Mesenchymal stem cell (in vitro differentiated cells and primary cell): ENCODE data around the gene HPSE2.

Experiments used
- DNase-seq: peaks from one replicate; pipeline ENCODE4 v3.0.0-alpha.2; 2013
- H2AFZ ChIP-seq: one replicate; pipeline ENCODE4 v1.6.1; 2013; ENCODE audit warnings: low read depth, mild to moderate bottlenecking, control low read depth, inconsistent platforms, low read length, moderate library complexity
- H2AK5ac ChIP-seq: 2 replicates; pipeline ENCODE4 v1.6.1; 2013; ENCODE audit warnings: low read length, moderate library complexity, mild to moderate bottlenecking, inconsistent platforms; ENCODE audit not compliant: severe bottlenecking
- H2BK120ac ChIP-seq: one replicate; pipeline ENCODE4 v1.6.1; 2013; ENCODE audit warnings: low read depth, mild to moderate bottlenecking, inconsistent platforms, low read length, moderate library complexity
- H2BK12ac ChIP-seq, 2 experiments: one replicate each; pipeline ENCODE4 v1.6.1; 2013; ENCODE audit warnings: inconsistent platforms in 2 of 2, low read length in 2 of 2, mild to moderate bottlenecking in 2 of 2, moderate library complexity in 2 of 2, control low read depth in 1 of 2
- H2BK15ac ChIP-seq: one replicate; pipeline ENCODE4 v1.6.1; 2013; ENCODE audit warnings: mild to moderate bottlenecking, low read depth, inconsistent platforms; ENCODE audit not compliant: poor library complexity, severe bottlenecking
- H2BK5ac ChIP-seq: 2 replicates; pipeline ENCODE4 v1.6.1; 2013; ENCODE audit warnings: low read depth, mild to moderate bottlenecking, low read length, control low read depth, inconsistent platforms; ENCODE audit not compliant: poor library complexity, severe bottlenecking
- H3K14ac ChIP-seq, 2 experiments: one replicate each; pipeline ENCODE4 v1.6.1; 2013; ENCODE audit warnings: inconsistent platforms in 2 of 2, low read length in 2 of 2, control low read depth in 1 of 2, mild to moderate bottlenecking in 1 of 2, moderate library complexity in 1 of 2
- H3K18ac ChIP-seq, 2 experiments: one replicate each; pipeline ENCODE4 v1.6.1; 2013; ENCODE audit warnings: inconsistent platforms in 2 of 2, low read length in 2 of 2, control low read depth in 1 of 2, low read depth in 1 of 2, mild to moderate bottlenecking in 1 of 2
- H3K23ac ChIP-seq, 2 experiments: one replicate each; pipeline ENCODE4 v1.6.1; 2013; ENCODE audit warnings: inconsistent platforms in 2 of 2, low read length in 2 of 2, mild to moderate bottlenecking in 2 of 2, moderate library complexity in 2 of 2, control low read depth in 1 of 2
- H3K27ac ChIP-seq: 2 replicates; pipeline ENCODE4 v1.5.1; 2013; ENCODE audit warnings: mild to moderate bottlenecking, moderate library complexity, low read length, control low read depth, inconsistent platforms; ENCODE audit not compliant: poor library complexity, severe bottlenecking
- H3K27me3 ChIP-seq, 2 experiments: 2 replicates each; pipeline versions ENCODE4 v1.6.1 to v1.7.0; 2013; ENCODE audit warnings: low read length in 2 of 2, mild to moderate bottlenecking in 2 of 2, moderate library complexity in 2 of 2, control low read depth in 1 of 2, inconsistent platforms in 1 of 2; ENCODE audit not compliant: control insufficient read depth in 1 of 2, insufficient read depth in 1 of 2
- H3K36me3 ChIP-seq, 2 experiments: 2 replicates each; pipeline versions ENCODE4 v1.6.1 to v1.7.0; 2013; ENCODE audit warnings: low read length in 2 of 2, control low read depth in 1 of 2, inconsistent platforms in 1 of 2, low read depth in 1 of 2, mild to moderate bottlenecking in 1 of 2; ENCODE audit not compliant: insufficient read depth in 2 of 2, control insufficient read depth in 1 of 2
- H3K4ac ChIP-seq, 2 experiments: one replicate each; pipeline ENCODE4 v1.6.1; 2013; ENCODE audit warnings: inconsistent platforms in 2 of 2, low read length in 2 of 2, mild to moderate bottlenecking in 2 of 2, moderate library complexity in 2 of 2, control low read depth in 1 of 2, low read depth in 1 of 2
- H3K4me1 ChIP-seq: 2 replicates; pipeline ENCODE4 v1.6.1; 2013; ENCODE audit warnings: low read depth, low read length, control low read depth; ENCODE audit not compliant: control insufficient read depth, insufficient read depth
- H3K4me2 ChIP-seq: 2 replicates; pipeline ENCODE4 v1.6.1; 2013; ENCODE audit warnings: low read length, mild to moderate bottlenecking, inconsistent platforms; ENCODE audit not compliant: poor library complexity, severe bottlenecking
- H3K4me3 ChIP-seq, 2 experiments: 2 replicates each; pipeline versions ENCODE4 v1.5.1 to v1.7.0; 2013; ENCODE audit warnings: low read length in 2 of 2, mild to moderate bottlenecking in 2 of 2, control low read depth in 1 of 2, low read depth in 1 of 2; ENCODE audit not compliant: insufficient read depth in 1 of 2
- H3K79me1 ChIP-seq: replicated peaks from 2 replicates; pipeline ENCODE4 v1.6.1; 2013; ENCODE audit warnings: mild to moderate bottlenecking, control low read depth, low read length, inconsistent platforms; ENCODE audit not compliant: poor library complexity, severe bottlenecking
- H3K9ac ChIP-seq: 2 replicates; pipeline ENCODE4 v1.7.0; 2013; ENCODE audit warnings: mild to moderate bottlenecking, low read length, moderate library complexity
- H3K9me3 ChIP-seq: 2 replicates; pipeline ENCODE4 v1.7.0; 2013; ENCODE audit warnings: mild to moderate bottlenecking, low read length; ENCODE audit not compliant: control insufficient read depth
- H4K8ac ChIP-seq: one replicate; pipeline ENCODE4 v1.6.1; 2013; ENCODE audit warnings: inconsistent platforms, mild to moderate bottlenecking, low read length, moderate library complexity
- H4K91ac ChIP-seq: one replicate; pipeline ENCODE4 v1.6.1; 2013; ENCODE audit warnings: mild to moderate bottlenecking, low read length, inconsistent platforms
- WGBS: methylation state at CpG from one replicate; pipeline ENCODE4 v1.1.7; 2013; ENCODE audit warnings: mixed read lengths; 5-methylcytosine and 5-hydroxymethylcytosine counted together

HPSE2 gene

GRCh38 chr10:99203310-99203709 is 32.3 kb downstream of the HPSE2 start:
- Histone ChIP-seq H2AK5ac (no peak overlapping the region), H3K4me3 (no peak overlapping the region), H2BK12ac (no peak overlapping the region), H2BK120ac (no peak overlapping the region), H3K36me3 (no peaks in the 10 kb centered on the region), H4K8ac (no peak overlapping the region), H3K9ac (no peak overlapping the region), H2AFZ (no peak overlapping the region), H3K27me3 (no peaks in the 10 kb centered on the region), H3K4me2 (no peak overlapping the region), H2BK5ac (no peak overlapping the region), H3K27ac (no peak overlapping the region), H3K4ac (no peak overlapping the region), H3K9me3 (peaks cover 4% of the 10 kb centered on the region), H3K79me1 (no peaks in the 10 kb centered on the region), H4K91ac (no peak overlapping the region), H2BK15ac (no peak overlapping the region), H3K18ac (no peak overlapping the region), H3K4me1 (no peaks in the 10 kb centered on the region), H3K14ac (no peak overlapping the region), H3K23ac (no peak overlapping the region)
- no peak for DNase-seq
- 100% methylated on average over 3 of the region's 3 CpGs for WGBS

GRCh38 chr10:99172950-99173349 is 62.7 kb downstream of the HPSE2 start:
- Histone ChIP-seq H3K9me3 (no peaks in the 10 kb centered on the region), H3K14ac (no peak overlapping the region), H3K27ac (no peak overlapping the region), H2BK12ac (no peak overlapping the region), H3K23ac (no peak overlapping the region), H2BK120ac (no peak overlapping the region), H2AFZ (no peak overlapping the region), H2AK5ac (no peak overlapping the region), H2BK15ac (no peak overlapping the region), H3K4me2 (no peak overlapping the region), H3K36me3 (no peaks in the 10 kb centered on the region), H3K4me3 (no peak overlapping the region), H4K8ac (no peak overlapping the region), H2BK5ac (no peak overlapping the region), H3K4ac (no peak overlapping the region), H3K79me1 (no peaks in the 10 kb centered on the region), H3K4me1 (no peaks in the 10 kb centered on the region), H3K9ac (no peak overlapping the region), H3K27me3 (no peaks in the 10 kb centered on the region), H4K91ac (no peak overlapping the region), H3K18ac (no peak overlapping the region)
- DNase-seq: no peak
- no CpG with 5 or more reads among the region's 1 CpG for WGBS

- H2BK5ac ChIP-seq: no peak overlapping the region
- 43% methylated on average over 3 of the region's 5 CpGs for WGBS
- no peak overlapping the region for H3K23ac ChIP-seq
- H3K36me3 ChIP-seq: no peaks in the 10 kb centered on the region
- H3K27ac ChIP-seq: no peak overlapping the region
- H2AK5ac ChIP-seq: no peak overlapping the region
- H3K4me3 ChIP-seq: no peak overlapping the region
- no peak overlapping the region for H2BK120ac ChIP-seq
- no peak overlapping the region for H4K91ac ChIP-seq
- no peak overlapping the region for H3K9ac ChIP-seq
- H3K4ac ChIP-seq: no peak overlapping the region
- no peaks in the 10 kb centered on the region for H3K79me1 ChIP-seq
- no peak overlapping the region for H3K18ac ChIP-seq
- no peaks in the 10 kb centered on the region for H3K9me3 ChIP-seq
- H2AFZ ChIP-seq: no peak overlapping the region
- H3K4me2 ChIP-seq: no peak overlapping the region
- DNase-seq: peak; percentile 71
- H3K4me1 ChIP-seq: no peaks in the 10 kb centered on the region
- H2BK12ac ChIP-seq: no peak overlapping the region
- H4K8ac ChIP-seq: no peak overlapping the region
- H3K27me3 ChIP-seq: no peaks in the 10 kb centered on the region
- H3K14ac ChIP-seq: no peak overlapping the region
- H2BK15ac ChIP-seq: no peak overlapping the region
Observed at GRCh38 chr10:99172128-99172738, 63.4 kb downstream of the HPSE2 start.

GRCh38 chr10:99170116-99170675 is 65.5 kb downstream of the HPSE2 start:
- H4K8ac ChIP-seq: no peak overlapping the region
- no peaks in the 10 kb centered on the region for H3K4me1 ChIP-seq
- H2AK5ac ChIP-seq: no peak overlapping the region
- H2BK15ac ChIP-seq: no peak overlapping the region
- no peak overlapping the region for H2AFZ ChIP-seq
- H3K27me3 ChIP-seq: no peaks in the 10 kb centered on the region
- no peak overlapping the region for H3K14ac ChIP-seq
- H3K9ac ChIP-seq: no peak overlapping the region
- H3K79me1 ChIP-seq: no peaks in the 10 kb centered on the region
- DNase-seq: no peak
- no CpG with 5 or more reads among the region's 2 CpGs for WGBS
- no peak overlapping the region for H3K23ac ChIP-seq
- H3K18ac ChIP-seq: peak overlapping the region in 1 of 2 experiments; percentile 62
- H3K27ac ChIP-seq: no peak overlapping the region
- H3K9me3 ChIP-seq: no peaks in the 10 kb centered on the region
- no peak overlapping the region for H3K4ac ChIP-seq
- H4K91ac ChIP-seq: no peak overlapping the region
- no peak overlapping the region for H2BK5ac ChIP-seq
- H3K4me2 ChIP-seq: no peak overlapping the region
- H2BK120ac ChIP-seq: no peak overlapping the region
- no peak overlapping the region for H3K4me3 ChIP-seq
- H2BK12ac ChIP-seq: no peak overlapping the region
- H3K36me3 ChIP-seq: no peaks in the 10 kb centered on the region
